GM18951 (cell line): ENCODE data around the gene CAGE1.
A peak's percentile ranks its signal among the peaks of the same experiment; 100 is the strongest.
"Not testable (repeated sequence)": the region's sequence is repeated elsewhere in the genome, so short reads cannot be mapped to it uniquely, and the experiment has no call there.

Experiments used
- POLR2A ChIP-seq: IDR thresholded peaks from 4 replicates; pipeline ENCODE4 v1.6.1; 2011; ENCODE audit warnings: mild to moderate bottlenecking; ENCODE audit not compliant: insufficient read length, insufficient read depth; ENCODE audit errors: extremely low read depth
- in situ Hi-C: fragments of 300-500 bp; cut with MboI; formaldehyde crosslinking; loops from one replicate; pipeline ENCODE4 v1.12.0; 2022; ENCODE audit warnings: low sequenced_read_pairs, mixed read lengths, inconsistent platforms; ENCODE audit not compliant: unreplicated experiment

Gene CAGE1

DNA sequence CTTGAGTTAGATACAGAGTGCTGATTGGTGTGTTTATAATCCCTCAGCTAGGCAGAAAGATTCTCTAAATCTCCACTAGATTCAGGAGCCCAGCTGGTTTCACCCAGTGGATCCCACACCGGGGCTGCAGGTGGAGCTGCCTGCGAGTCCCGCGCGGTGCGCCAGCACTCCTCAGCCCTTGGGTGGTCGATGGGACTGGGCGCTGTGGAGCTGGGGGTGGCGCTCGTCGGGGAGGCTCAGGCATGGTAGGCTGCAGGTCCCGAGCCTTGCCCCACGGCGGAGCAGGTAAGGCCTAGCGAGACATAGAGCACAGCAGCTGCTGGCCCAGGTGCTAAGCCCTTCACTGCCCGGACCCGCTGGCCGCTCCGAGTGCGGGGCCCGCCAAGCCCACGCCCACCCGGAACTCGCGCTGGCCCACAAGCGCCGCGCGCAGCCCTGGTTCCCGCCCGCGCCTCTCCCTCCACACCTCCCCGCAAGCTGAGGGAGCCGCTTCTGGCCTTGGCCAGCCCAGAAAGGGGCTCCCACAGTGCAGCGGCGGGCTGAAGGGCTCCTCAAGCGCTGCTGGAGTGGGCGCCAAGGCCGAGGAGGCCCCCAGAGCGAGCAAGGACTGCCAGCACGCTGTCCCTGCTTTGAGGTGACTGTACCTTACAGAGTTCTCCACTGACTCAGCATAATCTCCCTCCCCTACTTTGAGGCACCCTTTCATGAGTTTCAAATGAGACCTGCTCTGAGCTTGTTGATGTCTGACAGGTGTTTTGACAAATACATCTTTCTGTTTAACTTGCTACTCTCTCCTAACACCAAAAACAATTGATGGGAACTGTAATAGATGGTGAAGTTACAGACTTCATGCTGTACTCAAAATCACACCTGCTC is 72.6 kb downstream of the CAGE1 start:
- in situ Hi-C loops = no loop called here

DNA sequence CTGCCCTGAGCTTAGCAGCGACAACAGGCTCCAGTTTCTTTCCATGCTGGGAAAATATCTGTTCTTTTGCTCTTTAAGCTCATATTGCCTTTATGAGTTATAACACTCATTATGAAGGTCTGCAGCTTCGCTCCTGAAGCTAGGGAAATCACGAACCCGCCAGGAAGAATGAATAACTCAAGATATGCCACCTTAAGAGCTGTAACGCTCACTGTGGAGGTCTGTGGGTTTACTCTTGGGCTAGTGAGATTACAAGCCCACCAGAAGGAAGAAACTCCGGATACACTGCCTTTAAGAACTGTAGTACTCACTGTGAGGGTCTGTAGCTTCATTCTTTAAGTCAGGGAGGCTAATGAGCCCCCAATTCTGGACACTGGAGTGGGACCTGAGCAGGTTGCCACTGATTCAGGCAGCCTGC is 73.6 kb downstream of the CAGE1 start:
- in situ Hi-C loops = no loop called here

More for the DNA sequence above, 72.6 kb downstream of the CAGE1 start:
- no peak for TF ChIP-seq POLR2A

DNA sequence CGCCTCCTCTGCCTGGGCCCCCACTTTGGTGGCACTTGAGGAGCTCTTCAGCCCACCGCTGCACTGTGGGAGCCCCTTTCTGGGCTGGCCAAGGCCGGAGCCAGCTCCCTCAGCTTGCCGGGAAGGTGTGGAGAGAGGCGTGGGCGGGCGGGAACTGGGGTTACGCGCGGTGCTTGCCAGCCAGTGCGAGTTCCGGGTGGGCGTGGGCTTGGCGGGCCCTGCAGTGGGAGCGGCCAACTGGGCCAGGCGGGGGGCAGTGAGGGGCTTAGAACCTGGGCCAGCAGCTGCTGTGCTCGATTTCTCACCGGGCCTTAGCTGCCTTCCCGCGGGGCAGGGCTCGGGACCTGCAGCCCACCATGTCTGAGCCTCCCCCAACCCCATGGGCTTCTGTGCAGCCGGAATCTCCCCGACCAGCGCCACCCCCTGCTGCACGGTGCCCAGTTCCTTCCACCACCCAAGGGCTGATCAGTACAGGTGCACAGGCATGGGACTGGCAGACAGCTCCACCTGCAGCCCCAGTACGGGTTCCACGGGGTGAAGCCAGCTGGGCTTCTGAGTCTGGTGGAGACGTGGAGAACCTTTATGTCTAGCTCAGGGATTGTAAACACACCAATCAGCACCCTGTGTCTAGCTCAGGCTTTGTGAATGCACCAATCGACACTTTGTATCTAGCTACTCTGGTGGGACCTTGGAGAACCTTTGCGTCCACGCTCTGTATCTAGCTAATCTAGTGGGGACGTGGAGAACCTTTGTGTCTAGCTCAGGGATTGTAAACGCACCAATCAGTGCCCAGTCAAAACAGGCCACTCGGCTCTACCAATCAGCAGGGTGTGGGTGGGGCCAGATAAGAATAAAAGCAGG is 74.2 kb downstream of the CAGE1 start:
- in situ Hi-C loops = not testable (repeated sequence)

More for the DNA sequence above, 73.6 kb downstream of the CAGE1 start:
- no peak for TF ChIP-seq POLR2A

GRCh38 chr6:7314414-7314813 is 75.1 kb downstream of the CAGE1 start:
- in situ Hi-C loops = no loop called here
- TF ChIP-seq POLR2A = no peak

- in situ Hi-C loops = no loop called here
These were observed 75.9 kb downstream of the CAGE1 start for GRCh38 chr6:7313505-7314165.

GRCh38 chr6:7312616-7313504 is 76.7 kb downstream of the CAGE1 start, which contains the start of gene SSR1:
SSR1 (minus strand) TSS chr6:7313199; CDS start chr6:7313120, 79 bp downstream.
- in situ Hi-C loops = no loop called here
- TF ChIP-seq POLR2A = peak; percentile 82

More at GRCh38 chr6:7313505-7314165, 75.9 kb downstream of the CAGE1 start:
- no peak for TF ChIP-seq POLR2A

DNA sequence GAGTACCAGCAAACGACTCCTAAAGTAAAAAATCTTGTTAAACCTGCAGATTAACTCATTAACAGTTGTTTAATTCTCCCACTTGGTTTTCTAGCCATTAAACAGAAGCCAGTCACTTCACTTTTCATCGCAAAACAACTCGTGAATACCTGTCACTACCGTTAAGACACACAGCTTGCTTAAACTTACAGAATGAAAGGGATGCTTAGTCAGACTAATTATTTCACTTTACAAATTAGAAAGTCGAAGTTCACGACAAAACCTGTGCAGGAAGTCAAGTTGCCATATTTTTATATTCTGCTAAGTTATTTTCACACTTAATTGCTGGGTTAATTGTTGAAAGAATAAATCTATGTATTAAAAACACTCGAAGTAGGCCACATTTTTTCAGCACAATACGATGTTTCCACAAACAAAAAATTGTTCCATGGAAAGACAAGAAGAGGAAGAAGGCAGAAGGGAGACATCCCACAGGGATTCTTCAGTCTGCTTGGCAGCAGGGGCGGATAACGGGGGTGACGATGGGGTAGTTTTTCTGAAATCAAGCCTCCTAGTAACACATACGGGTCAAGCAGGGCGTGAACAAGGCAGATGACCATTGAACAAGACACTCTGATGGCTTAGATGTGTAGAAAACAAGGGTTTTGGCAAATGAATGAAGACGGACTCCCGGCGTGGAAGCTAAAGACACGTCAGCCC is 77.5 kb downstream of the CAGE1 start:
- in situ Hi-C loops = no loop called here

DNA sequence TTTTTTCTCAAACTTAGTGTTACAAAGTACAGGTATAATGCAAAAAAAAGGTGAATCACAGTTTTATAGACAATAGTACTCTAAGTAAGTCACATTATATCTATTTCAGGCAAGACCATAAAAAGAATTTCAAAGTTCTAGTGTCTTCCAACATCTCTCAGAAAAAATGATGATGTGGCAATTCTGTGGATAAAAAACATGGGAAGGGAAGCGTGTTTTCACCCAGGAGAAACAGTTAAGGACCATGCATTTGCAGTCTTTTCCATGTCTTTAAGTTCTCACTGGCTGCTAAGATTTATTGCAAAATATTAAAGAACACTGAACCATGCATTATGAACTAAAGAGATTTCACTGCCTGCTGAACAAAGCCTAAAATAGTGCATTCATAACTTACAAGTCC is 78.4 kb downstream of the CAGE1 start:
- in situ Hi-C loops = no loop called here
- TF ChIP-seq POLR2A = no peak

More for the DNA sequence above, 77.5 kb downstream of the CAGE1 start:
- no peak for TF ChIP-seq POLR2A

DNA sequence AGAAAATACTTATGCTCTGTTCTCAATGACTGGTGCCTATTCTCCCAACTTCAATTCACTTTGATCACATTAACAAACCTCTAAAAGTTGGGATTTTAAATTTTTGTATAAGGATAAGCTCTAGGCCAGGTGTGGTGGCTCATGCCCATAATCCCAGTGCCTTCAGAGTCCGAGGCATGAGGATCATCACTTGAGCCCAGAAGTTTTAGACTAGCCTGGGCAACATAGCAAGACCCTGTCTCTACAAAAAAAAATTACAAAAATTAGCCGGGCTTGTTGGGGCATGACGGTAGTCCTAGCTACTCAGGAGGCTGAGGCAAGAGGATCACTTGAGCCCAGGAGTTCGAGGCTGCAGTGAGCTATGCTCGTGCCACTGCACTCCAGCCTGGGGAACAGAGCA is 80.5 kb downstream of the CAGE1 start:
- no peak for TF ChIP-seq POLR2A
- in situ Hi-C loops = no loop called here

- no peak for TF ChIP-seq POLR2A
- in situ Hi-C loops = no loop called here
These were observed 82.0 kb downstream of the CAGE1 start for GRCh38 chr6:7307533-7307932.

GRCh38 chr6:7304821-7305220 is 84.7 kb downstream of the CAGE1 start:
- TF ChIP-seq POLR2A = no peak
- in situ Hi-C loops = no loop called here

DNA sequence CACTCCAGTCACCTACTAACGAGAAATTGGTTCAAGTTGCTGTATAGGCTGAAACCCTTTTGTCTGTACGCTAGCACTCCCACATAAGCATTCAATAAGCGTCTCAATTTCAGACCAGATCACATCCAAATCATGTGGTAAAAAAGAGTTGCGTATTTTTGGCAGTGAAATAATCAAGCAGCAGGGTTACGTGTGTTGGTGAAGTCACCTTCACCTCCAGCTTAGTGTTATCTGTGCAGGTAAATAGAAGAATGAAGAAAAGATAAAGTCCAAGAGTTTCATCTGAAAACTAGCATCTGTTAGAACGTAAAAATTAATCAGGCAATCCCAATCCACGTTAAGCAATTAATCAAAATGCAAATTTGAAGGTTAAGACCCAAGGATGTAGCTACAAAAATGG is 87.8 kb downstream of the CAGE1 start:
- in situ Hi-C loops = no loop called here
- no peak for TF ChIP-seq POLR2A
